CD4-positive, alpha-beta T cell treated with Interleukin-17A for 4 hours (primary cell): ENCODE results near the gene CRYBG1.

Experiments used
- DNase-seq: peaks from one replicate; pipeline ENCODE4 v3.0.0-alpha.2; 2020; ENCODE audit warnings: mixed read lengths

Gene CRYBG1

GRCh38 chr6:106466211-106466610 is 105.7 kb downstream of the CRYBG1 start:
- DNase-seq, result no peak

DNA sequence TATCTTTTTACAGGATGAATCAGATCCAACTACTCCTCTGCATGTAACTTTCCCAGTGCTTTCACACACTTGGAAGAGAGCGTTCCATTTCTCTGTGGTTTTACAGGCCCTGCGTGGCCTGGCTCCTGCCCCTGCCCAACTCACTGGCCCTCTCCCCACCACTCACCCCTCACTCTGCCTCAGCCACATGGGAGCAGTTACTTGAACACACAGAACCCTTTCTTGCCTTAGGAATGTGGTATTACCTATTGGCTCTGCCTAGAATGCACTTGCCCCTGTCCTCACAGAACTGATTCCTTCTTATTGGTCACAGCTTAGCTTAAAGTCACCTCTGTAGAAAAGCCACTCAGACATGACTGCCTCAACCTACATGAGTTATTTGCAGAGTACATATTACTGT is 108.4 kb downstream of the CRYBG1 start:
- DNase-seq, result no peak

DNA sequence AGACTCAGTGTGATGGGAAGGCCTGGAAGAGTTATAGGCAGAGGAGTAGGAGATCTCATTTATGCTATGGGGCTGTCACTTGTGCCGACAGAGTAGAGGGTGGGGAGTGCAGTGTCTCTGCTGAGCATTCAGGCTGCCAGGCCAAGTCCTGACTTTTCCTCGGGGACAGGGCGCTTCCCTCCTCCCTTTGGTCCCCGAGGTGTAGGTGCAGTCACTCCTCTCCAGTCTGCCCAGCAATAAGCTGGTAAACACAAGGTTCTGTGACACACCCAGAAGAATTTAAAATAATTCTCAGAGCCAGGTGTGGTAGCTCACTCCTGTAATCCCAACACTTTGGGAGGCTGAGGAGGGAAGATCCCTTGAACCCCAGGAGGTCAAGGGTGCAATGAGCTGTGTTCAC is 109.4 kb downstream of the CRYBG1 start:
- DNase-seq, result no peak

GRCh38 chr6:106470316-106470715 is 109.8 kb downstream of the CRYBG1 start:
- no peak for DNase-seq

DNA sequence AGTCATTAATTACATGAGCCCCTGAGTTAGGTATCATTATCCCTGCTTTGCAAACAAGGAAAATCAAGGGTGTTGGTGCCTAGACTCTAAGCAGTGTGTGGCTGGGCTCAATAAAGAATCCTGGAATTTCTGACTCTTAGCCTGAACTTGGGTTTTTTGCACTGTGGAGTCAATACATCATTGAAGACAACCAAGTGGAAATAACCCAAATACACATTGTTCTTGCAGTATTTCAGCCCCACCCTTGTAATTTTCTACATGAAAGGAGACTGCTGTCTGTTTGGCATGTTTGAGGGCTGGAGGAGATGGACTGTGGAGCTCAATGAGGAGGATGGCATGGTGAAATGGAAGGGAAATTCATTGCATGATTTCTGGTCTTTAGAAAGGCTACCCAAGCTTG is 110.3 kb downstream of the CRYBG1 start:
- no peak for DNase-seq

DNA sequence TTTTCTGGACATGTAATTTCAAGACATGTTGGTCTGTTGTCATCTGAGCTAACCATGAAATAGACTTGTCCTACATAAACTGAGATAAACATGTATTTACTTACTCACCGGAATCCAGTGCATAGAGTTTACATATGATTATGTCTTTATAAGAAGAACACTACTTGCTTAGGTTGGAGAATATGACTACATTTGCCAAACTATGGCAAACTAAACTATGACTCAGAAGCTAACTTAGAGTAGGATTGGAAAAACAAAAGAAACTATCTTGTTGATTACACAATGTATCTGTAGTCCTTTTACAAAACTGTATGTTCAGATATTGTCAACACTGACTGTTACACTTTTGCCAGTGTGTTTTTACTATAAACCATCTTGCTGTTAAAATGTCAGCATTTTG is 113.3 kb downstream of the CRYBG1 start:
- no peak for DNase-seq

GRCh38 chr6:106474466-106474865 is 113.9 kb downstream of the CRYBG1 start:
- DNase-seq, result no peak

- DNase-seq, result no peak
These were observed 114.8 kb downstream of the CRYBG1 start for GRCh38 chr6:106475284-106475683.

GRCh38 chr6:106476331-106477105 is 116.0 kb downstream of the CRYBG1 start:
- no peak for DNase-seq

DNA sequence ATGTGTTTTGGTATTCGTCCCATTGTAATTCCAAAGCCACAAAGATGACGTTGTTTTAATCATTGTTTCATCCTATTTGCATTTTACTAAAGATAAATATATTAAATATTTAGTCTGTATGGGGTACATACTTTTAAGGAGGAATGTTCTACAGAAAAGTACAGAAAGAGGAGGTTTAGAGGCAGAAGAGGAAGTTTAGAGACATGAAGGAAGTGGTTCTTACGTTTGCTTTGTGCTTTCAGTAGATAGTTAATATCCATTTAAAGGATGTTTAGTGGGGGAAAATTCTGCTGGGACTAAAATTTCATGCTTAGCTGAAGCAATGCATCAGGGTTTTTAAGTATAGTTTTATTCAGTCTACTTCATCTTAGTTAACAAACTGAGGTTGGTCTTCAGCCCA is 116.6 kb downstream of the CRYBG1 start:
- no peak for DNase-seq

DNA sequence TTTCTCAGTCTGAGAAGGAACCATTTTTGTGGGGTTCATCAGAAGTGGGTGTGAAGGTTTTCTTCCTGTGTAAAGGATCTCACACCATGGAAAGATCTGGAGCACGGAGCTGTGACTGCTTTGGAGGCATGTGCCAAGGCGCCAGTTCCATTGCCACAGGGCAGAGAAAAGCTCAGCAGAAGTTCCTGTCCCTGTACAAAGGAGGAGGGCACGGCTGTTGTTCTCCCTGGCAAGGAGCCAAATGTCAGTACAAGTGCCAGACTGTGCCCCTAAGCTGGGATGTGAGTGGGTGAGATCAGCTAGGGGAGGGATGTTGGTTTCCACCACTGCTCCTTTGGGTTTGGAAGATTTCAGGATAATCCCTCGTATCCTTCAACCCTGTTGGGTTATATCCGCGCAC is 117.3 kb downstream of the CRYBG1 start:
- DNase-seq, result peak; percentile 10

DNA sequence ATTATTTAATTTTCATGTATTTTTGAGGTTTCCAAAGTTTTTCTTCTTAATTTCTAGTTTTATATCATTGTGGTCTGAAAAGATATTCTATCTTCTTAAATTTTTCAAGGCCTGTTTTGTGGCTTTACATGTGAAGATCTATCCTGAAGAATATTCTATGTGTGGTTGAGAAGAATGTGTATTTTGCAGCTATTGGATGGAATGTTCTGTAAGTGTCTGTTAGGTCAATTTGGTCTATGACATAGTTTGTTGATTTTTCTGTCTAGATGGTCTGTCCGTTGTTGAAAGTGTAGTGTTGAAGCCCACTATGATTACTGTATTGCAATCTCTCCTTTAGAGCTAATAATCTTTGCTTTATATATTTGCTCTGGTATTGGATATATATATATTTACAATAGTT is 125.7 kb downstream of the CRYBG1 start:
- DNase-seq, result no peak

- DNase-seq, result no peak
These were observed 128.2 kb downstream of the CRYBG1 start for GRCh38 chr6:106488494-106489370.

DNA sequence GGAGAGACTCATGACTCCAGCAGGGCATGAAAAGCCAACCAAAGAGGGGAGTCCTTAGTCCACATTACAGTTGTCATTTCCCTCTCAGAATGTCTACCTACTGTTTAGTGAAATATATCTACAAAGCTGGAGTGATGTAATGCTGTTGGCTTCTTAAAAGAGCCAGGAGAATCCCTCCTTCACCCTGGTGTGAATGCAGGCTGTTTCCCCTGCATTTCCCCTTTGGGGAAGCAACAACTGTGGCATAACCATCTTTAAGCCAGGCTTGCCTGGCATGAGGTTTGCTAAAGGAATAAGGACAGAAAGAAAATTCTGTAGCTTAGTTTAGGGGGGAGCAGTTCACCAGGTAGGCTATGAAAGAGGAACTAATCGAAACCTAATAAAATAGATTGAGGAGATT is 129.5 kb downstream of the CRYBG1 start:
- no peak for DNase-seq

DNA sequence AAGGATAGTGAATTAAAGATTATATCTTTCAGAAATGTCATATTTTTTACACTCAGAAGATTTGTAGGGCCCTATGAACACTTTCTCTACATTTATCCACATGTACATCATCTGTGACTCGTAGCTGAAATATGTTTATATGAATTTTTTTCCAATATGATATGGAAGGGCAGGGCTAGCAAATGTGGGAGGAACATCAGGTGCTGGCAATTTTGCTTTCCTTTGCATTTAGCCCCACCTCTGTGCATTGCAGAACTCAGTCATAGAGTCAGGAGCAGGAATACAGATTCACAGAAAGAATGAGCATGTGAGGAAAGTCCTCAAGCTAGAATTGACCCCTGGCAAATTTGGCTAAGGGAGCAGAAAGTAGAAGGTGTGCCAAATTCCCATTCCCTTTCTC is 129.9 kb downstream of the CRYBG1 start:
- no peak for DNase-seq

GRCh38 chr6:106490974-106491373 is 130.5 kb downstream of the CRYBG1 start:
- DNase-seq, result no peak

DNA sequence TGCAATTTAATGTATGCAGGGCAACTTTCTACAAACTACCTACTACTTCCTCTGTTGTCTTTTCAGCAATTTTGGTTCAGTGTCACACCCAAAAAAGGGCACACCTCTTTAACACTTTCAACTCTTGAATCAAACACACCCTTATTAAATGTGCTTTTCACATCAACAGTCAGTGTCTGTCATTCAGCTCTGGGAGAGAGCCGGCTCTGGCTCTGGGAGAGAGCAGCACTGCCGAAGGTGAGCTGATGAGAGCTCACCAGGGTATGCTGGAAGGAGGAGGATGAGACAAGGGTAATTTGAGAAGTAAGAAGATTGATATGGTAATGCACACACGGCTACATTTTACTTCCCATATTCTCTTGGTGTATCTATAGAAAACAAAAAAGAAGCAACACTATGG is 134.5 kb downstream of the CRYBG1 start:
- no peak for DNase-seq

- DNase-seq, result no peak
These were observed 136.3 kb downstream of the CRYBG1 start for GRCh38 chr6:106496823-106497222.

GRCh38 chr6:106501960-106502371 is 141.4 kb downstream of the CRYBG1 start:
- no peak for DNase-seq

DNA sequence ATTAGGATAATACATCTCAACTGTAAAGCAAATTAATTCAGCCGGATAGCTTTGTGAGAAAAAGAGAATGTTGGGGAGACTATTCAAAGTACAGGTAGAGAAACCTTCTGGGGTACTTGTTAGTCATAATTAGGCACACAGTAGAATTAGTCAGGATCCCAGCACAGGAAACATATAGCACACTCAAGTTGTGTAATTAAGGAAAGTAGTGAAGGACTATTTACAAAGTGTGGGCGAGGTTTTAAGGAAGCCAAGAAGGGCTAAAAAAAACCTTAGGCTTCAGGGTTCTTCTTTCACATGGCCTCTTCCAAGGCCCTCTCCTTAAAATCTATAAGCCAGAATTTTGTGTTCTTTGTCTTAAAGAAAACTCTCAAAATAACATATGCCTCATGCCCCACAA is 142.0 kb downstream of the CRYBG1 start:
- no peak for DNase-seq

- DNase-seq, result no peak
These were observed 147.8 kb downstream of the CRYBG1 start for GRCh38 chr6:106508277-106508676.

- no peak for DNase-seq
These were observed 148.3 kb downstream of the CRYBG1 start for GRCh38 chr6:106508834-106509233.

- peak; percentile 30 for DNase-seq
These were observed 149.0 kb downstream of the CRYBG1 start for GRCh38 chr6:106509420-106510089.
